ENCODE results near the gene PDCD7. TPM values are rescaled to one million over a fixed set of nuclear protein-coding genes. Genes with fewer than 3 reads are reported as not detected.

The PDCD7 gene
- 18.8 and 19.7 TPM in 2 replicates for total RNA-seq

GRCh38 chr15:65133548-65134200, at the start of gene PDCD7:
PDCD7 (minus strand) TSS chr15:65133808; CDS start chr15:65133781, 27 bp downstream.

GRCh38 chr15:65115086-65115485, 18.5 kb downstream of the PDCD7 start, which contains the start of gene UBAP1L:
UBAP1L (minus strand) TSS chr15:65115200; CDS start chr15:65106215, 8,985 bp downstream.

GRCh38 chr15:65076486-65077290, 56.9 kb downstream of the PDCD7 start, which contains the start of gene KBTBD13:
KBTBD13 (plus strand) TSS chr15:65076746; CDS start chr15:65076816, 70 bp downstream.

GRCh38 chr15:65067645-65068402, 65.8 kb downstream of the PDCD7 start, which contains the start of gene RASL12:
RASL12 (minus strand) TSS chr15:65067991; CDS start chr15:65067835, 156 bp downstream.

Small RNA genes lying within 50 kb of the gene (small RNA-seq; reads per million reads assigned to genes)
- gene AC013553.1: not detected

Other genes starting within 250 kb of the PDCD7 start
- 7.0 and 13.5 TPM in 2 replicates for gene ANKDD1A, start 221.9 kb downstream of the PDCD7 start, total RNA-seq
- 92.3 and 103 TPM in 2 replicates for gene SPG21, start 143.9 kb downstream of the PDCD7 start, total RNA-seq
- 21.5 and 24.3 TPM in 2 replicates for gene MTFMT, start 104.2 kb downstream of the PDCD7 start, total RNA-seq
- not detected in 2 replicates for gene SLC51B, start 88.4 kb downstream of the PDCD7 start, total RNA-seq
- 8.3 and 10.2 TPM in 2 replicates for gene RASL12, start 65.8 kb downstream of the PDCD7 start, total RNA-seq
- gene KBTBD13, start 57.1 kb downstream of the PDCD7 start, total RNA-seq: not detected in 2 replicates
- 1.9 and 2.2 TPM in 2 replicates for gene UBAP1L, start 18.6 kb downstream of the PDCD7 start, total RNA-seq
- 35.6 and 44.8 TPM in 2 replicates for gene CLPX, start 51.5 kb upstream of the PDCD7 start, total RNA-seq
- 0.73 and 2.8 TPM in 2 replicates for gene CILP, start 77.7 kb upstream of the PDCD7 start, total RNA-seq
- 5.4 and 6.3 TPM in 2 replicates for gene PARP16, start 153.1 kb upstream of the PDCD7 start, total RNA-seq
- not detected in 2 replicates for gene RNU5A-1, start 162.2 kb upstream of the PDCD7 start, total RNA-seq
- gene RNU5B-1, start 170.9 kb upstream of the PDCD7 start, total RNA-seq: not detected in 2 replicates
- gene IGDCC3, start 244.2 kb upstream of the PDCD7 start, total RNA-seq: under 0.01 and 0.16 TPM in 2 replicates